Ishikawa (cell line): ENCODE results near the gene TAGLN3.

Experiments used
- REST ChIP-seq: IDR thresholded peaks from 2 replicates; pipeline ENCODE4 v1.6.1; 2012; ENCODE audit warnings: low read depth, mild to moderate bottlenecking
- YY1 ChIP-seq: IDR thresholded peaks from 2 replicates; pipeline ENCODE4 v1.6.1; 2012; ENCODE audit warnings: low read depth

- TF ChIP-seq YY1 (no peak), REST (no peak)
Observed at GRCh38 chr3:112017091-112017490, 18.4 kb downstream of the TAGLN3 start.
